ENCODE measurements around the gene SAMHD1. TPM values are rescaled to one million over a fixed set of nuclear protein-coding genes. Genes with fewer than 3 reads are reported as not detected.

Gene SAMHD1
- total and polyA plus RNA-seq, 2 of the 8 experiments (the other 6 are each of a cell fraction or from before 2014, with no cell fraction given), result 22.0 to 37.1 TPM

GRCh38 chr20:36859282-36859555, 92.3 kb downstream of the SAMHD1 start (continued):
- no peak for TF ChIP-seq CHD7 (IDR thresholded peaks at IDR 0.05; ENCODE audit: insufficient replicate concordance, low read length)
- TF ChIP-seq BCL11A (IDR thresholded peaks at IDR 0.05; ENCODE audit: low read depth in 2 of 2, low read length in 2 of 2), result no peak
- TF ChIP-seq RBBP5 (IDR thresholded peaks at IDR 0.05; ENCODE audit: borderline replicate concordance, low read depth, low read length), result no peak
- TF ChIP-seq SP2 (IDR thresholded peaks at IDR 0.05; ENCODE audit: low read length), result no peak
- TF ChIP-seq ASH2L (IDR thresholded peaks at IDR 0.05; ENCODE audit: low read length), result no peak
- TF ChIP-seq ATF2 (IDR thresholded peaks at IDR 0.05; ENCODE audit: low read length), result no peak
- no peak for TF ChIP-seq ATF3 (IDR thresholded peaks at IDR 0.05; ENCODE audit: insufficient read depth, low read depth, low read length)
- no peak for TF ChIP-seq HDAC6 (IDR thresholded peaks at IDR 0.05; ENCODE audit: low read depth, low read length)
- TF ChIP-seq PHF8 (conservative IDR thresholded peaks at IDR 0.05; ENCODE audit: low read depth, low read length), result no peak
- no peak for TF ChIP-seq RXRA (IDR thresholded peaks at IDR 0.05; ENCODE audit: insufficient read depth, low read depth, low read length)
